NCI-H524 (cell line): ENCODE data around the gene PLCD3.
A peak's percentile ranks its signal among the peaks of the same experiment; 100 is the strongest.

Experiments
- DNase-seq, 2 experiments: peaks; one replicate each; lab custom pipeline; 2025; lab: John Stamatoyannopoulos, UW

Gene PLCD3, protein sequence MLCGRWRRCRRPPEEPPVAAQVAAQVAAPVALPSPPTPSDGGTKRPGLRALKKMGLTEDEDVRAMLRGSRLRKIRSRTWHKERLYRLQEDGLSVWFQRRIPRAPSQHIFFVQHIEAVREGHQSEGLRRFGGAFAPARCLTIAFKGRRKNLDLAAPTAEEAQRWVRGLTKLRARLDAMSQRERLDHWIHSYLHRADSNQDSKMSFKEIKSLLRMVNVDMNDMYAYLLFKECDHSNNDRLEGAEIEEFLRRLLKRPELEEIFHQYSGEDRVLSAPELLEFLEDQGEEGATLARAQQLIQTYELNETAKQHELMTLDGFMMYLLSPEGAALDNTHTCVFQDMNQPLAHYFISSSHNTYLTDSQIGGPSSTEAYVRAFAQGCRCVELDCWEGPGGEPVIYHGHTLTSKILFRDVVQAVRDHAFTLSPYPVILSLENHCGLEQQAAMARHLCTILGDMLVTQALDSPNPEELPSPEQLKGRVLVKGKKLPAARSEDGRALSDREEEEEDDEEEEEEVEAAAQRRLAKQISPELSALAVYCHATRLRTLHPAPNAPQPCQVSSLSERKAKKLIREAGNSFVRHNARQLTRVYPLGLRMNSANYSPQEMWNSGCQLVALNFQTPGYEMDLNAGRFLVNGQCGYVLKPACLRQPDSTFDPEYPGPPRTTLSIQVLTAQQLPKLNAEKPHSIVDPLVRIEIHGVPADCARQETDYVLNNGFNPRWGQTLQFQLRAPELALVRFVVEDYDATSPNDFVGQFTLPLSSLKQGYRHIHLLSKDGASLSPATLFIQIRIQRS

DNA sequence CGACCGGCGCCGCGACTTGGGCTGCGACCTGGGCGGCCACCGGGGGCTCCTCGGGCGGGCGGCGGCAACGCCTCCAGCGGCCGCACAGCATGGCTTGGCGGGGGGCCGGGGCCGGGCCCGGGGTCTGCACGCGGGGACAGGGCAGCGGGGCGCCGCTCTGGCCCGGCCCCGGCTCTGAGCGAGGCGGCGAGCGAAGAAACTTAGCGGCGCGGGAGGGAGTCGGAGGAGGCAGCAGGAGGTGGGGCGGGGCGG is at the start of gene PLCD3:
Gene PLCD3, minus strand, starts transcription at position 196 of the 252 bp plus-strand sequence. Its CDS starts 105 bp downstream, at position 91.
- no peak for DNase-seq

DNA sequence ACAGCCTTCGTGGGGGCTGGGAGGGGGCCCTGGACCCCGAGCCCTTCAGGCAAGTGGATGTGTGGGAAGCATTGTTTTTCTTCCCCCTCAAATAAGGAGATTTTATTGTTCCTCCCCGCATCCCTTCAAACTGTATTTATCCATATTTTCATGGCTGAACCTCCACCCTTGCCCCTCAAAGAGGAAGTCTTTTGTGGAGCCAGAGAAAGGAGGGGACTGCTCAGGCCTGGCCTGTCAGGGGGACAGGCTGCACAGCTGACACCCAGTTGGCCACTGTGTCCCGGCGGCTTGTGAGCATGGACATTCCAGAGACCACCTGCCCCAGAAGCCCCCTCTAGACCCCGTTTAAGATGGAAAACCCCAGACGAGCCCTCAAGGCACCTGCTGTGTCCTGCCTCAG is 45.2 kb upstream of the PLCD3 start:
- DNase-seq = no peak

DNA sequence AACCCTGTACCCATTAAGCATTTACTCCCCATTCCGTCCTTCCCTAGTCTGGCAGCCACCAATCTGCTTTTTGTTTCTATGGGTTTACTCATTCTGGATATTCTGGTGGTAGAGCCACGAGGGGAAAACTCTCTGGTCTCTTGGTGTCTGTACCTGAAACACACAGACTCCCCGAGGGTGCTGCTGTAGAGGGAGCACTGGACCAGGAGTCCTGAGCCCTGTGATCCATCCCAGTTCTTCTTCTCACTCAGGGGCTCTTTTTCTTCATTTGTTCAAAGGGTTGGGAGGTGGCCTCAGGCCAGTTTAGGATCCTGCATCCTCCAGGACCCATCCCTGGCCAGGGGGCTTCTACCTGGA is 43.4 kb upstream of the PLCD3 start:
- DNase-seq = no peak

DNA sequence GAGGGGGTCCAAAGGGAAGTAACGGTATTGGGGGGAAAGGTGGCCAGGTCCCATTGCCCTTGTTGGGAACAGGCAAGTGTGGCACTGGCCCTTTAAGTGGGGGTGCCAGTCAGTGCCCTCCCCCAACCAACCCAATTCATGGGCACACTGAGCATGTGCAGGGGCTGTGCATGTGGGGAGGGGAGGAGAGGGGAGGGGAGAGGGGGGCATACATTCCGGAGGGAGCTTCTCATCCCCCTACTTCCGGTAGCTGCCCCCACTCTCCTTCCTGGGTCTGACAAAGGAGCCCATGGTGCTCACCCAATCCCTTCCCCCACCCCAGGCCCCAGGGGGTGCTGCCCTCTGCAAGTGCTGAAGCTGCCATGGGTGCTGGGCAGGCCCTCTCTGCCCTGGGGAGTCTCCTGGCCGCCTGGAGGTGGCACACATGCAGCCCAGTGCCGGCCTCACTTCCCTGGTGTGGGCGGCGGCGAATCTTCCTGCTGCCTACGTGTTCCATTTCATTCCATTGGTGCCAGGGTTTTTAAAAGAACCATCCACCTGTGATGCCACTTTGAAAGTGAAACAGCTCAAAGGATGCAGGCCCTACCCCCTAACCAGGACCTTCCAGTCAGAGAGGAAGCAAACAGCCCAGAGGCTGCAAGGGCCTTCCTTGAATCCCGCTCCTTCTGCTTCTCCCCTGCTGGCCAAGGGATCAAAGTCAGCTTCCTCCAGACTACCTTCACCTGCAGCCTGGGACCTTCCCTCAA is 40.4 kb upstream of the PLCD3 start:
- peak in 1 of 2 experiments; percentile 41 for DNase-seq

DNA sequence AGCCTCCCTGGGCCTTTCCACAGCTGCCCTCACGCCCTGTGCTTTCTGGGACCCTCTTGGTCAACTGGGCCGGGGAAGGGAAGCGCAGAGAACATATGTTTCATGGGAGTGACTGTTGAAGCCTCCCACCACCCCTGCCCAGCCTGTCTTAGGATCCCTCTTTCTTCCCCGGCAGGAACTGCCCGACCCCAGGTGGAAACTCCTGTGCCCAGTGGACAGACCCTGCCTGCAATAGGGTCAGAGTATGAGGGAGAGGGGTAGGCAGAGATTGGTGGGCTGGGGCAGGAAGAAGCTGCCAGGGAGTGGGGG is 39.9 kb upstream of the PLCD3 start:
- DNase-seq = no peak

DNA sequence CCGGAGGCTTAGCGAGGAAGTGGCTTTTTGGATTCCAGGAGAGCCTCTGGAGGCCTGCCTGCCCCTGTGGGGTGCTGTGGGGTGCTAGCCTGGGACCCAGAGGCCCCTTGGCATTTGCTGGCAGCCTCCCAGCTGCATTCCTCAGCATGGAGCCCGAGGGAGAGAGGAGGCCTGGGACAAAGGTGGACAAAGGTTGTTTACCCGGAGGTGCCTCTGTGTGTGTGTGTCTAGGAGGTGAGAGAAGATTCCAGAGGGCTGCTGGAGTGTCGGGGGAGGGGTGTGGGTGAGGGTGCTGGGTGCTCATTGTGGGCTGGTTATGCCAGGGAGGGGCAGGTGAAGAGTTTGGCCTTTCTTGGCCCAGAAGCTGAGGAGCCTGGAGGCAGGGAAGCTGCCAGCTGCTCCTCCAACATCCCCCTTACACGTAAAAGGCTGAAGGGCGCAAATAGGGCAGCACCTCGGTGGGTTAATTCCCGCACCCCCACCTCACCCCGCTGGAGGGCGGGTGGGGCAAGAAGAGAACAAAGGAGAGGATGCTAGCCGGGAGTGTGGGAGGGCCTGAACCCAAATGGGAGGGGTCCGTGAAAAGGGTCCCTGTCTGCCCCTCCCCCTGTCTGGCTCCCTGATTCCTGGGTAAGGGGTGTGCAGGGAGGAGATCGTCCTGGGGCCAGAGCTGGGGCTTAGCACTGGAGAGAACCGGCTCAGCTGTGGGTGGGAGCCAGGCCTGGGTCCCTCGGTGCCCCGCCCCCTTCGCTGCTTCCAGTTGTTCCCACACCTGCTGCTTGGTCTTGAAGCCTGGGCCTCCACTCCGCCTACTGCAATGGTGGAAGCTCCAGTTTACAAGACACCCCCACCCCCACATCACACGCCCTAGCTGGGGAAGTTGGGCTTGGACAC is 39.3 kb upstream of the PLCD3 start:
- DNase-seq = no peak

DNA sequence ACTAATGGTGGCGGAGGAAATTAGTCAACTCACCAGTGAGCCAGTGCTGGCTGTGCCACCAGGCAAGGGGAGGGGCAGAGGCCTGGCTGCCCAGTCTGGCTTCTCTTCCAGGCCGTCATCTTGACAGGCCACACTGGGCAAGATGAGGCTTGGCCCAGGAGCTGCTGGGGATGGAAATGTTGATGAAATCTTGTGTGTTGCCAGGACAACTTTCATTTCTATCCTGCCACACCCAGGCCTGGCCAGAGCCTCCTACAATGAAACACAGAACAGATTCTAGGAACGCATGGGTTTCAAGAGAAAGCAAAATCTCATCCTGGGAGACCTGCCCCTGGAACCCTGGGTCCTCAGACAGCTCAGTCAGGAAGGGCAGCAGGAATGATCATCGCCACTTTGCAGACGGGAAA is 38.6 kb upstream of the PLCD3 start:
- DNase-seq = no peak

DNA sequence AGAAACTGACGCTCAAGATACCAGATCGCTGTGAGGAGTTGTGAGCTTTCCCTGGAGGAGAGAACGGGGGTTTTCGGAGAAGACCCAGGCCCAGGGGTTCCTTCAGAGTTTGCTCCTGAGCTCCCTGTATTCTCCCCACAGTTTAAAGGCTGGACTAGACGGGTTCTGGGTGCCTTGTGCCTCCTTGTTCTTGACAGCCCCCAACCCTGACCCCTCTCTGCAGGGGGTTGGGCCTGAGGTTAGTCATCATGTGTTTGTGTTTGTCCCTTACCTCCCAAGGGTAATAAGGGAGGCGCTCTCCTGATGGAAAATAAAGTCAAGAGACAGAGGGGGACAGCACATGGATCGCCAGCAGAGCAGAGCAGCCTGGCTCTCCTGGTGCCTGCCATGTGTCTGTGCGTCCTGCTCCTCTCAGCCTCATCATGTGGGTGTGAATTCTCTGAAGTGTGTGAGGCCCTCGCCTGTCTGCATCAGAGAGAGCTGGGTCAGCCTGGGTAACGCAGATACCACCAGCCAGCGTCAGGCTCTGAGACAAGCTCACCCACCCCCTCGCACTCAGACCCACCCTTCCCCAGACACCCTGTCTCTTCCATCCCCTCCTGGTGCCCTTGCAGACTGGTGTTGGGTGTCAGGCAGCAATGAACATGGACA is 38.1 kb upstream of the PLCD3 start:
- DNase-seq = no peak

DNA sequence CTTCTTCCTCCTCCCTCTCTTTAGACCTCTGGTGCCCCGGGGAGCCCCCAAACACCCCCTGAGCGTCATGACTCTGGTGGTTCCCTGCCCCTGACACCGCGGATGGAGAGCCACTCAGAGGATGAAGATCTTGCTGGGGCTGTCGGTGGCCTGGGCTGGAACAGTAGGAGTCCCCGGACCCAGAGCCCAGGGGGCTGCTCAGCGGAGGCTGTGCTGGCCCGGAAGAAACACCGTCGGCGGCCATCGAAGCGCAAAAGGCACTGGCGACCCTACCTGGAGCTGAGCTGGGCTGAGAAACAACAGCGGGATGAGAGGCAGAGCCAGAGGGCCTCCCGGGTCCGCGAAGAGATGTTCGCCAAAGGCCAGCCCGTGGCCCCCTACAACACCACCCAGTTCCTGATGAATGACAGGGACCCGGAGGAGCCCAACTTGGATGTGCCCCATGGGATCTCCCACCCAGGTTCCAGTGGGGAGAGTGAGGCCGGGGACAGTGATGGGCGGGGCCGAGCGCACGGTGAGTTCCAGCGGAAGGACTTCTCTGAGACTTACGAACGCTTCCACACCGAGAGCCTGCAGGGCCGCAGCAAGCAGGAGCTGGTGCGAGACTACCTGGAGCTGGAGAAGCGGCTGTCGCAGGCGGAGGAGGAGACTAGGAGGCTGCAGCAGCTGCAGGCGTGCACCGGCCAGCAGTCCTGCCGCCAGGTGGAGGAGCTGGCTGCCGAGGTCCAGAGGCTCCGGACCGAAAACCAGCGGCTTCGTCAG is 36.9 kb upstream of the PLCD3 start:
- DNase-seq = no peak

DNA sequence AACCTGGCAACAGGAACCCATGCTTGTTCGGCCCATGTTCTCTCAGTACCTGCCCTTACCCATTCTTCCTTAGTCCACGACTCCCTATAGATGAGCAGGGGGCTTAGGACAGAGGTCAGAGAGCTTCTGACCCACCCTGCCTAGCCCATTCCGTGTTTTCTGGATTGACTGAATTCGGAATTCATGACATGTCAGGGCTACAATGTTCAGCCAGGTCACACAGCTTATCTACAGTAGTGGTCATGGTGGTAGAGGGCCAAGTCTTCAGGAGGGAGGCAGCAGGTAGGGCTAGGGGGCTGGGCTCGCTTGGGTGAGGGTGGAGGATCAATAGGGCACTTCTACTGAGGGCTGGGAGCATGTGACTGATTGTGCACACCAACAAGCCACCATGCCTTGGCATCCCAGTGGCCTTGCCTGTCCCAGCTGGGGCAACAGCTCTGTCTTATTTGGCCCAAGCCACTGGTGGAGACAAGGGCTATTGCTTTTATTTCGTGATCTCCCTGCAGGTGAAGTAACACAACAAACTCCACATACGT is 32.5 kb upstream of the PLCD3 start:
- DNase-seq = no peak

DNA sequence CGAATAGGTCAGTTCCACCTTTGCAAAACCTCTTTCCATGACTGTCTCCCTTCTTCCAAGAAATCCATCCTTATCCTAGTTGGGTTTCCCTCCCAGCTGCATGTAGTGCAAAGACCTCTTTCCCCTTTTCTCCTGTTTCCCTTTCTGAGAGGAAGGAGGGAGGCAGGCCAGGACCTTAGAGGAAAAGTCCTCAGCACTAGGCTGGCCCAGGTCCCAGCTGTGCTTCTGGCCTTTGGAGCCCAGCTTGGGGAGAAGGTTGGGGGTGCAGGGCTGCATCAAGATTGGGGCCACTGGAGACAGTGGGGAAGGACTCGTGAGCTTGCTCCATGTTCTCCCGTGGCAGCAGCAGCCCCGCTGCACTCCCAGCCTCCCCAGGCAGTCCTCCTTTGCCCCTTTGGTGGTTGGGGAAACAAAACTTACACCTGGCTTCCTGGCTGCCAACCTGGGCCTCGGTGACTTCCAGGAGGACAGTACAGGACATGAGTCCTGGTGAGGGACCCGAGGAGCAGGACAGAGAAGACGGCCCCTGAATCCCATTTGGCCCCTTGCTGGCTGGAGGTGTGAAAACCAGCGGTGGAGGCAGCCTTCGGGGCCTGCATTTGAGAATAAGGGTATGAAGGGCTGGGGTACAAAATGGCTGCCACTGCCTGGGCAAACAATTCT is 29.8 kb upstream of the PLCD3 start:
- DNase-seq = no peak

DNA sequence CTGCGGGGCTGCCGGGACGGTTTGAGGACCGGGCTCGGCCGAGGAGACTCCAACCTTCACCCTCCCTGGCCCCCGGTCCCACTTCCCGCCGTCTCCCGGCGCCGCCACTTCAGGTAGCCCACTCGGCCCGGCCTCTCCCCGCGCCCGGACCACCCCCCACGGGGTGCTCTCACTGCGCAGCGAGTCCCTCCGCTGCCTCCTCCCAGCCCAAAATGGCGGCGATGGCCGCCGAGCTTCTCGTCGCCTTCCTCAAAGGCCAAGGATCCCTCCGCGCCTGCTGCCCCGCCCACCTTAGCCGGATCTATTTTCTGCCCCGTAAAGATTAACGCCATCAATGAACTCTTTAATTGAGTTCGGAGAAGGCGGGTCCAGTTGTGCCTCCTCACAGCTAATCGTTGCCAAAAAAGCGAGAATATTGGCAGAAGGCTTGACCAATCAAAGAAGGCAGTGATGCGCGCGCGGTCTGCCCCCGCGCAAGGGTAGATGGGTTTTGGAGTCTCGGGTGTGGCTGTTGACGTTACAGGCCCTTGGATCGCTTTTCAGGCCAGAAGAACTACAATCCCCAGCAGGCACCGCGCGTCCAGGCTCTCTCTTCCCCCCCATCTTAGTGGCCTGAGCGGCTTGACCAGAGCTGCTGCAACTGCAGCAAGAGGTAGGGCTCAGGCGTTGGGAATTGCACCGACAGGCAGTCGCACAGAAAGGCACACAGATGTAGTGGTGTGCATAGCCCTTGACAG is 29.1 kb upstream of the PLCD3 start, which contains the start of gene HEXIM2:
Gene HEXIM2, plus strand, starts transcription at position 588 of the 737 bp plus-strand sequence. CDS start 919 bp downstream, outside the sequence.
- DNase-seq = peak; percentile 100

DNA sequence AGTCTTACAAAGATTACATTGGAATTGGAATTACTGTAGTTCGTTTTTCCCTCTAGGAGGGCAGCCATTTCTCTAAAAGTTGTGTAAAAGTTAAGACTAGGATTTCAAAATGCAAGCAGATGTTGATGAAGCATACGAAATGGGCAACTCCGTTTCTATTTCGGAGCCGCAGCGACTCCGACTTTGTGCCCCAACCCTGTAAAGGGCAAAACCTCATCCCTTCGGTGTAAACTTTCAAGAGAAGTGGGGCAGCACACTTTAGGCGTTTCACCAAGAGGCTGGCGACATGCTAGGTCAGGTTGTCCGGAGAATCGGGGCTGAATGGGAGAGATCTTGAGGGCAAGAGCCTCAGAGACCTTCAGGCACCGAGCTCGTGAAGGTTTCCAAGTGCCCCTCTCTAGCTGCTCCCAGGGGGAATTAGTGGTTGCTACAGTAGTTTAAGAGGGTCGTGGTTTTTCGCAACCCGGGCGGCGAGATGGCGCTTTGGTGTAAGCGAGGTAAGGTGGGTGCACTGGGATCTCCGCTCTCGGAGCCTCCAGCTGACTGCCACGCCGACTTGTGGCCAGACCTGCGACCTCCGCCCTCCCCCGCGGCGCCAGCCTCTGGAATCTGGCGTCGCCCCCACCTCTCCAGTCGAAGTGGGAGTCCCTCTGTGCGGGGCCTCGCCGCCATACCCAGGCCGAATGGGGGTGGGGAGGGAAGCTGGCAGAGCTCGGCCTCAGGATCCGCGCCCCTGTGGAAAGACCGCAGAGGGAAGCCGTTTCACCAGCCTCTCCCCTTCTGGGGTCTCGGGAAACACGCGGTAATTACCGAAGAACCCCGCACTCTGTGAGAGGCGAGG is 28.4 kb upstream of the PLCD3 start:
- DNase-seq = peak; percentile 62 to 85

DNA sequence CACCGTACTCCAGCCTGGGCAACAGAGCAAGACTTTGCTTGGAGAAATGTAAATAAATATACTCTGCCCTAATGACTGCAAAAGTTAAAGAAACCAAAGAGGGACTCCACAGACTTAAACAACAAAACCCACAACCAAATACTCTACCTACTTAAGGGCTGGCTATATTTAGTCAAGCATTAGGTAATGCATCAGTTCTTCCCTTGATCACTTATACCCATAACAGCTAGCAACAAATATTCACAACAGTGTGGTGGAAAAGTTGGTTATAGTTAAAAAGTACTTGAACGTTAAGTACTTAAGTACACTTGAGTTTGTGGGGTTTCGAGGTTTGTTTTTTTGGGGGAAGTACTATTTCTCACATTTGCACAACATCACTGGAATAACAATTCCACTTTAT is 23.9 kb upstream of the PLCD3 start:
- DNase-seq = no peak

DNA sequence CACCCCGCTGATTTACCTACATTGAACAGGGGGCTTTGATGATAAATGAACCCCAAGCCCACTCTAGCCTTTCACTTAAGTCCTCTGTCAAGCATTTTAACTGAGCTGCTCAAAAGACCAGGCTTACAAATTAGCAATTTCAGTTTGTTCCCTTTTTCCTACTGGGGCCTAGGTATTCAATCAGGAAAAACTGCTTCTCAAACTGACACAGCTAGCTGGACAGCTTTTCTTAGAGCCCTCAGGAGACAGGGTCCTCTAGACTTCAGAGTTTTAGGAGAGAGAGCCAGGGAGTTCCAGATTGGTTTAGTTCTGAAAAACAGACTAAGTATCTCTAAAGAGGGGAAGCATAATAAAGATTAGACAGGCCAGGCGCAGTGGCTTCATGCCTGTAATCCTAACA is 23.2 kb upstream of the PLCD3 start:
- no peak for DNase-seq

DNA sequence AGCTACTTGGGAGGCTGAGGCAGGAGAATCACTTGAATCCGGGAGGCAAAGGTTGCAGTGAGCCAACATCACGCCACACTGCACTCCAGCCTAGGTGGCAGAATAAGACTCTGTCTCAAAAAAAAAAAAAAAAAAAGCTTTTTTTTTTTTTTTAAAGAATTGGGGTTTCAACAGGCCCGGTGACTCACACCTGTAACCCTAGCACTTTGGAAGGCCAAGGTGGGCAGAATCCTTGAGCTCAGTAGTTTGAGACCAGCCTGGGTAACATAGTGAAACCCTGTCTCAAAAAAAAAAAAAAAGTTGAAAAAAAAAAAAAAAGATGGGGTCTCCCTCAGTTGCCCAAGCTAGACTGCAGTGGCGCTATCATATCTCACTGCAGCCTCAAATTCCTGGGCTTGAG is 22.7 kb upstream of the PLCD3 start:
- no peak for DNase-seq

DNA sequence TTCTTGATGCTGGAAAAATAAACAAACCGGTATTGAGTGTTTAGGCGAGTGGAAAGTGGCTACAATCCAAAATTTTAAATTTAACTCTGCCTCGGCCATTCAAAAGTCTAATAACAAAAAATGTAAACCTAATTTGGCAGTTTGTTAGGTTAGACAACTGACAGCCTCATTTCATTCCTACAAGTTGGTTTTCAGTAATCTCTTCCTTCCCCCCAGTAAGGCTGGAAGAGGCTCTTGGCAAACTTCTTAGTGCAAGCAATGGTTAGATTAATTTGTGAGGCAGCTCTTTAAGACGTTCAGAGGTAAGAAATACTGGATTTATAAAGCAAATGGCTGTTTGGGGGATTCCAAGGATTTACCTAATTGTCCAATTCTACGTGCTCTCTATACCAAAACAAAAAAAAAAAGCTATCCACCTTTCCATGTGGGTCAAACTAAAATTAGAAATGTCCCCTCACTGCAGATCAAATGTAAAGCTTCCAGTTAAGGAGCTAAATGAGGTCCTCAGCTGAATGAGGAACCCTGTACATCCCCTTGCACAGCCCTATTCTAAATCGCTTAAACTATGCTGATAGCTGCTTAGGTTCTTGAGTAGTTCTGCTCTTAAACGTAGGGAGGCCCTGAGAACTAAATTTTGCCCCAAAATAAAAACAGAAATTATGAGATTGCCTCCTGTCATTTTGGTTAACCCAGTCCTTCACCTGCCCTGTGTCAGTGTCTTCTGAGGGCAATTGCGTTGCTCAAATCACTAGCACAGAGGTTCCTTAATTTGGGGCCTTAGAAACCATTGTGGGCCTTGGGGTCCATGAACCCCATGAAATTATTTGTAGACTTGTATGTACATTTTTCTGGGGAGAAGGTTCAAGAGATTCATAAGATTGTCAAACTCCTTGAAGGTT is 18.8 kb upstream of the PLCD3 start:
- no peak for DNase-seq
